ENCODE measurements around the gene KCNF1.
"Not testable (repeated sequence)": the region's sequence is repeated elsewhere in the genome, so short reads cannot be mapped to it uniquely, and the experiment has no call there.

Gene KCNF1

DNA sequence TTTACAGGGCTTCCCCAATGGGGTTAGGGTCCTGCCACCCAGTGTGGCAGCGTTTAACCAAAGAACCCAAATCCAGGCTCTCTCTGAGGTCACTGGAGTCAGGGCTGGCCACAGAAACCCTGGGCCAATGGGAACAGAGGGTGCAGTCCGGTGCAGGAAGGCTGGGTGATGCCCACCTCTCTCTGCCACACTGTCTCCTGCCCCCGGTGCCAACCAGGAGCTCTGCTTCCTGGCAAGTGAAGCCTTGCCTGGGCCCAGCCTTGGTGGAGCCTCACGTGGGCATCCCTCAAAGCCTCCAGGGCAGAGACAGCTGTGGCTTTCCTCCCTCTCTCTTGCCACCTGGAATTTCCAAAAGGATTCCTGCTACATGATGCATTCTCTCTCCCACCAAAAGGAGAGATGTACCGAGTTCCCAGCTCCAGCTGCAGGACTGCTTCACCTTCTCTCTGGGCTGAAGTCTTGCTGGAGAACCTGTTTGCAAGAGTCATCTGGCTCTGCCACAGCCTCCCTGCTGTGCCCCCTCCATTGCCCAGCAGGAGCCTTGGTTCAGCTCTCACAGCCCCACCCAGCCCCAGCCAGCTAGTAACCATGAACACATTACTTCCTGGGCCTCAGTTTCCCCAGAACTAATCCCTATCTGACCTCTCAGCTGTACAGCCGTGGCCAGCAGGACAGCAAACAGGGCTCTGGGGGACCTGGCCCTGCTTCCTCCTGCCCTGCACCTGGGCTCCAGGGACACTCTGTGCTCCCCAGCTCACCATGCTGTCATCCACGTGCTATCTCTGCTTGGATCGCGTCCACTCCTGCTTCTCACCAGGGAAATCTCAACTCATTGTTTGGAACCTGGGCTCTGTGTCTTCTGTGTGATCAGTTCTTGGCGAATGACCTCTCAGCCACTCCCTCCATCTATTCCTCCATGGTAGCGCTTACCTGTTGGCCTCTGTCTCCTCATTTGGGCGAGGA is 43.4 kb downstream of the KCNF1 start:
- H3K27me3 Mint-ChIP-seq = peaks cover 1% of the 10 kb centered on the region
- no peak overlapping the region for H3K27ac Mint-ChIP-seq
- no peak overlapping the region for H3K4me3 Mint-ChIP-seq
- peaks cover 6% of the 10 kb centered on the region for H3K9me3 Mint-ChIP-seq
- H3K36me3 Mint-ChIP-seq = no peaks in the 10 kb centered on the region
- peaks cover 12% of the 10 kb centered on the region for H3K4me1 Mint-ChIP-seq

DNA sequence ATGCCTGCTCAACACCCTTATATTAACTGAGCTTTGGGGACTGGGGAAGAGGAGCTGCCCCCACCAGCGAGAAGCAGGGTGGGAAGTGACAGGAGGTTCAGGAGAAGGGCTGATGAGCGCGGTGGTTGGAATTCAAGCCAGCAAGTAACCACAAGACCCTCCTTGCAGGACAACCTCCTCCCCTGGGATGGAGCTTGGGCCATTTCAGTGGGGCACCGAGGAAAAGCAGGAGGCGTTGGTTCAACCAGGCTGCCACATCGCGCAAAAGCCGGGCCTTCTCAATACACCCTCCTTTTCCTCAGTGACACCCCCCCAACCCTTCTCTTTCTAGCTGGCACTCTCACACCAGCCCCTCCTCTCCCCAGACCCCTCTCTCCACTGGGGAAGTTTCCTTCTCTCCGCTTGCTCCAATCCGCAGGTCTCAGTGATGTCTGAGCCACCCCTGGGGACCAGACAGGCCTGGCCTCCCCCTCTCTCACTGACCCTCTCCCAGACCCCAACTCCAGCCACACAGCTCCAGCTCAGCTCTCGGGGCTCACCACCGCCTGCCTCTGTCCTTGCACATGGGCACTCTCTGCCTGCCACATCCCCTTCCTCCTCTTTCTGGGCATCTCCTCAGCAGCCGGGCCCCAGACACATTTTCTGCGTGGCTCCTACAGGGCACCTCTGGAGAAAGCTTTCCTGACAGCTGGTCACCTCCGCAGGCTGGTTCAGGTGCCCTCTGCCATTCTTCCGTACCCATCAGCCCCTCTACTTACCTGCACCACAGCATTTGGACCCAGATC is 44.5 kb downstream of the KCNF1 start:
- Mint-ChIP-seq H3K27me3 (no peaks in the 10 kb centered on the region), H3K4me3 (no peak overlapping the region), H3K27ac (no peak overlapping the region)

DNA sequence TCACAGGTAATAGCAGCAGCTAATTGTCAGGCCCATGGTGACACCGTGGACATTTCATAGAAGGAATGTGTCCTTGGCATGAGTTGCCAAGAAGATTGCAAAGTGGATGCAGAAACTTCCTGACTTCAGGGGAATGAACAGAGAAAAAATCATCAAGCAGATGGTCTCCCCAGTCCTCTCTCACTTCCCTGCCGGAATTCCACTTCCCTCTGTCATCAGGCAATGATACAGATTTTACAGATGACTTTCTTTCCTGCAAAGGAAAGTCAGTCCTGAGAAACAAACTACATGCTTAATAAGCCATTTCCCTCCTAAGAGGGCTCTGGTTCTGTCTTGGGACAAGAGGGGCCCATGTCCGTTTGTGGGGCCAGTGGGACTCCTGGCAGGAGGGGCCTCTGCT is 45.7 kb downstream of the KCNF1 start:
- Mint-ChIP-seq H3K9me3 (peaks cover 6% of the 10 kb centered on the region), H3K4me3 (no peak overlapping the region)

More for the DNA sequence above, 44.5 kb downstream of the KCNF1 start:
- Mint-ChIP-seq H3K36me3 (no peaks in the 10 kb centered on the region), H3K4me1 (peaks cover 12% of the 10 kb centered on the region), H3K9me3 (peaks cover 6% of the 10 kb centered on the region)

DNA sequence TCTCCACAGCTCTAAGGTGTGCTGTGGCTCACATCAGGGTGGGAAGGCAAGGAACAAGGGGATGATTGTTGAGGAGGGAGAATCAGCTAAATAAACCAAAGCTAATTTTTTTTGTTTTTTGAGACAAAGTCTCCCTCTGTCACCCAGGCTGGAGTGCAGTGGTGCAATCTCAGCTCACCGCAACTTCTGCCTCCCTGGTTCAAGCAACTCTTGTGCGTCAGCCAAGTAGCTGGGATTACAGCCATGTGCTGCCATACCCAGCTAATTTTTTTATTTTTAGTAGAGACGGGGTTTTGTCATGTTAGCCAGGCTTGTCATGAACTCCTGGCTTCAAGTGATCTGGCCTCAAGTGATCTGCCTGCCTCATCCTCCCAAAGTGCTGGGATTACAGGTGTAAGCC is 46.7 kb downstream of the KCNF1 start:
- H3K4me1 Mint-ChIP-seq, H3K27me3 Mint-ChIP-seq, H3K4me3 Mint-ChIP-seq, H3K27ac Mint-ChIP-seq, H3K36me3 Mint-ChIP-seq, H3K9me3 Mint-ChIP-seq: not testable (repeated sequence)

More for the DNA sequence above, 45.7 kb downstream of the KCNF1 start:
- Mint-ChIP-seq H3K36me3 (no peaks in the 10 kb centered on the region), H3K27me3 (no peaks in the 10 kb centered on the region), H3K4me1 (peaks cover 12% of the 10 kb centered on the region), H3K27ac (no peak overlapping the region)

DNA sequence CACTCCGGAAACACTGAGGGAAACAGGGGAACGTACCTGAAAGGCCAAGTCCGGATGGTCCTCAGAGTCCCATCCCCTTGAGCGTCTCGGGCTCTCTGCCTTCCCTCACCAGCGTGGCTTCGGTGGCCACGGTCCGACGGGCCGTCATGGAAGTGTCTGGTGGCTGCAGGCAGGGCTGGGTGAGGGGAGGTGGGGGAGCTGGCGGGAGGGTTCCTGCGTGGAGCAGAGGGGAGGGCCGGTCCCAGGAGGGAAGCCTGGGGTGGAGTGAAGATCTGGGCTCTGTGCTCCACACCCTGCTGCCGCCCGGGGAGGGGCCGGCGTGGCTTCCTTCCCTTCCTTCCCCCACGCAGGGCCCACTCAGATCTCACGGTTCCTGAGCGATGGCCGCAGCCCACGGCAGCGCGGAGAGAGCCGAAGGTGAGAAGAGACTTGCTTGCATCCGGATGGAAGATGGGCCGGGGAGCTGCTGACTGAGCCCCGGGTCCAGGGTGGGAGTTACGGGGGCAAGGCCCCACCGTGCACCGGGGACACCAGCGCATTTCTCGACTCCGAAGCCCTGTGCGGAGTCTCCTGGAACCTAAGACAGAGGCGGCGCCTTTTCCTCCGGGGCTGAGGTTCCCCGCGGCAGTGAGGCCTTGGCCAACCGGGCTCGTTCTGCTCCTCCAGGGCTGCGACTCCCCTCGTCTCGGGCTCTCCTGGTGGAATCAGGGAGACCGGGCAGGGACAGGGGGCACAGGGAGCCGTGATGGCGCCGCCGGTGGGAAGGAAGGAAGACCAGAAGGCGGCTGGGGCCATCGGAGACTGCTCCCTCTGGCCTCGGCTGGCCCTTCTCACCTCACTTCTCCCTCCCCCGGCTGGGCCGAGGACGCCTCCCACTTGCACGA is 49.1 kb downstream of the KCNF1 start:
- Mint-ChIP-seq H3K4me3 (no peak overlapping the region), H3K36me3 (no peaks in the 10 kb centered on the region), H3K9me3 (no peaks in the 10 kb centered on the region), H3K4me1 (no peaks in the 10 kb centered on the region), H3K27ac (no peak overlapping the region), H3K27me3 (peaks cover 4% of the 10 kb centered on the region)

DNA sequence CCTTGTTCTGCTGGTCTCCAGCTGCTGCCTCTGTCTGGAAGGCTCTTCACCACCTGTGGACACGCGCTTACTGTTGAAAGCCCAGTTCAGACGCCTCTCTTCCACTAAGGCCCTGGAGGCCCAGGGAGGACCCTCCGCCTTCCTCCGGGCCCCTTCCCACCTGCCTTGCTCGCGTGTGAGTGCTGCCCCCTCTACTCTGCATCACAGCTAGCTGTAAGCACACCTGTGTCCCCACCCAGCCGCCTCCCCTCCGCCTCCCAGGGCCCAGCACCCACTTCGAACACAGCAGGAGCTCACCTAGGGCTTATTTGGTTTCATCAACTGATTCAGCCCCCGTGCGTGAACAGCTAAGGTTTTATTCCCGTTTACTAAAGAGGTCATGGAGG is 49.7 kb downstream of the KCNF1 start:
- Mint-ChIP-seq H3K36me3 (no peaks in the 10 kb centered on the region), H3K4me3 (no peak overlapping the region), H3K27me3 (peaks cover 4% of the 10 kb centered on the region), H3K9me3 (no peaks in the 10 kb centered on the region), H3K27ac (no peak overlapping the region), H3K4me1 (no peaks in the 10 kb centered on the region)

DNA sequence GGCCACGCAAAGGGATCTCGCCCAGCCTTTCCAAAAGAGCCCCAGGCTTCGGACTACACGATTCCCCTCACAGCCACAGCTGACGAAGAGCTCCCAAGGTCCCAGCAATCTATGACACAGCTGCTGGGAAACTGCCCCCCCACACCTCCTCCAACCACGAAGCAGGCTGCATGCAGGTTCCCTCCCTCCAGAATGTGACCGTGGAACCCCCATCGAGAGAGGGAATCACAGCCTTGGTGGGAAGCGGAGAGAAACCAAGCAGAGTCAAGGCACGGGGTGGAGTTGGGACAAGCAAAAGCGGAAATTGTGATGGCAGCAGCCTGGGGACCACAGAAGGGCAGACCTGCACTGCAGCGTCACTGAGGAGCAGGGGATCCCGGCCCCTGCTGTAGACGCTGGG is 50.3 kb downstream of the KCNF1 start:
- Mint-ChIP-seq H3K27me3 (peaks cover 4% of the 10 kb centered on the region), H3K4me1 (no peaks in the 10 kb centered on the region), H3K27ac (no peak overlapping the region), H3K9me3 (no peaks in the 10 kb centered on the region), H3K4me3 (no peak overlapping the region), H3K36me3 (no peaks in the 10 kb centered on the region)

DNA sequence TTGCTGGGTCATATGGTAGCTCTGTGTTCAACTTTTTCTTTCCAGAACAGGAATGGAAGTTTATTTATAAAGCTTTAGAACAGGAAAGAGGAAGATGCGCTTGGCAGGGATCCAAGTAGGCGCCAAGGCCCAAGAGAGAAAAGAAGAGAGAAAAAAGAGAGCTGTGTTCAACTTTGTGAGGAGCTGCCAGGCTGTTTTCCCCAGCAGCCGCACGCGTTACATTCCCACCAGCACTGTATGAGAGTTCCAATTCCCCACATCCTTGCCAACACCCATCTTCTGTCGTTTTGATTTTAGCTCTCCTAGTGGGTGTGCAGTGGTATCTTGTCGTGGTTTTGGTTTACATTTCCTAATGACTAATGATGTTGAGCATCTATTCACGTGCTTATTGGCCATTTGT is 51.4 kb downstream of the KCNF1 start:
- H3K4me1 Mint-ChIP-seq = no peaks in the 10 kb centered on the region
- no peak overlapping the region for H3K27ac Mint-ChIP-seq
- no peak overlapping the region for H3K4me3 Mint-ChIP-seq
- H3K27me3 Mint-ChIP-seq = peaks cover 4% of the 10 kb centered on the region
- no peaks in the 10 kb centered on the region for H3K36me3 Mint-ChIP-seq
- H3K9me3 Mint-ChIP-seq = no peaks in the 10 kb centered on the region

Data from activated naive CD4-positive, alpha-beta T cell treated with anti-CD3 and anti-CD28 coated beads, Interleukin-2, amount 50 U/mL, for 24 hours (primary cell).